GM23338 (cell line): ENCODE measurements around the gene SHB.

Experiments
- EZH2 ChIP-seq: fragments of 200-600 bp; sonication (generic); IDR thresholded peaks from one replicate; pipeline ENCODE4 v1.8.0; 2017; ENCODE audit warnings: antibody characterized with exemption, mild to moderate bottlenecking, low read depth; ENCODE audit not compliant: unreplicated experiment
- EZH2phosphoT487 ChIP-seq: fragments of 200-600 bp; sonication (generic); IDR thresholded peaks from one replicate; pipeline ENCODE4 v1.8.1; 2018; ENCODE audit warnings: antibody characterized with exemption; ENCODE audit not compliant: unreplicated experiment
- NANOG ChIP-seq: IDR thresholded peaks from 2 replicates; pipeline ENCODE4 v1.6.1; 2016; ENCODE audit warnings: antibody characterized with exemption, borderline replicate concordance
- POLR2AphosphoS5 ChIP-seq: IDR thresholded peaks from 2 replicates; pipeline ENCODE4 v1.6.1; 2016; ENCODE audit warnings: antibody characterized with exemption, low read depth
- ZNF462 ChIP-seq: fragments of 250-450 bp; sonication (Bioruptor Pico); IDR thresholded peaks from 2 replicates; pipeline ENCODE4 v1.5.0; 2020; ENCODE audit warnings: mild to moderate bottlenecking, moderate library complexity
- TF ChIP-seq, protein P1 (sequence below), 2 experiments: fragments of 200-600 bp in 1 of 2; sonication (generic) in 1 of 2; conservative IDR thresholded peaks; 2 replicates each; pipeline versions ENCODE4 v1.5.1 to v1.6.1; 2016 to 2017; ENCODE audit warnings: antibody characterized with exemption in 2 of 2, low read depth in 2 of 2, mild to moderate bottlenecking in 2 of 2, moderate library complexity in 1 of 2
- TF ChIP-seq, protein P2 (sequence below): IDR thresholded peaks from one replicate; pipeline ENCODE4 v1.6.1; 2018; ENCODE audit warnings: antibody characterized with exemption; ENCODE audit not compliant: unreplicated experiment

GRCh38 chr9:37935096-37935495 is 133.9 kb downstream of the SHB start:
- TF ChIP-seq, protein P1, sequence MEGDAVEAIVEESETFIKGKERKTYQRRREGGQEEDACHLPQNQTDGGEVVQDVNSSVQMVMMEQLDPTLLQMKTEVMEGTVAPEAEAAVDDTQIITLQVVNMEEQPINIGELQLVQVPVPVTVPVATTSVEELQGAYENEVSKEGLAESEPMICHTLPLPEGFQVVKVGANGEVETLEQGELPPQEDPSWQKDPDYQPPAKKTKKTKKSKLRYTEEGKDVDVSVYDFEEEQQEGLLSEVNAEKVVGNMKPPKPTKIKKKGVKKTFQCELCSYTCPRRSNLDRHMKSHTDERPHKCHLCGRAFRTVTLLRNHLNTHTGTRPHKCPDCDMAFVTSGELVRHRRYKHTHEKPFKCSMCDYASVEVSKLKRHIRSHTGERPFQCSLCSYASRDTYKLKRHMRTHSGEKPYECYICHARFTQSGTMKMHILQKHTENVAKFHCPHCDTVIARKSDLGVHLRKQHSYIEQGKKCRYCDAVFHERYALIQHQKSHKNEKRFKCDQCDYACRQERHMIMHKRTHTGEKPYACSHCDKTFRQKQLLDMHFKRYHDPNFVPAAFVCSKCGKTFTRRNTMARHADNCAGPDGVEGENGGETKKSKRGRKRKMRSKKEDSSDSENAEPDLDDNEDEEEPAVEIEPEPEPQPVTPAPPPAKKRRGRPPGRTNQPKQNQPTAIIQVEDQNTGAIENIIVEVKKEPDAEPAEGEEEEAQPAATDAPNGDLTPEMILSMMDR (conservative IDR thresholded peaks at IDR 0.05; ENCODE audit: low read depth in 2 of 2), result no peak
- TF ChIP-seq EZH2 (no peak), POLR2AphosphoS5 (no peak), ZNF462 (CRISPR knock-in tag) (no peak), NANOG (no peak), EZH2phosphoT487 (no peak)
- TF ChIP-seq, protein P2, sequence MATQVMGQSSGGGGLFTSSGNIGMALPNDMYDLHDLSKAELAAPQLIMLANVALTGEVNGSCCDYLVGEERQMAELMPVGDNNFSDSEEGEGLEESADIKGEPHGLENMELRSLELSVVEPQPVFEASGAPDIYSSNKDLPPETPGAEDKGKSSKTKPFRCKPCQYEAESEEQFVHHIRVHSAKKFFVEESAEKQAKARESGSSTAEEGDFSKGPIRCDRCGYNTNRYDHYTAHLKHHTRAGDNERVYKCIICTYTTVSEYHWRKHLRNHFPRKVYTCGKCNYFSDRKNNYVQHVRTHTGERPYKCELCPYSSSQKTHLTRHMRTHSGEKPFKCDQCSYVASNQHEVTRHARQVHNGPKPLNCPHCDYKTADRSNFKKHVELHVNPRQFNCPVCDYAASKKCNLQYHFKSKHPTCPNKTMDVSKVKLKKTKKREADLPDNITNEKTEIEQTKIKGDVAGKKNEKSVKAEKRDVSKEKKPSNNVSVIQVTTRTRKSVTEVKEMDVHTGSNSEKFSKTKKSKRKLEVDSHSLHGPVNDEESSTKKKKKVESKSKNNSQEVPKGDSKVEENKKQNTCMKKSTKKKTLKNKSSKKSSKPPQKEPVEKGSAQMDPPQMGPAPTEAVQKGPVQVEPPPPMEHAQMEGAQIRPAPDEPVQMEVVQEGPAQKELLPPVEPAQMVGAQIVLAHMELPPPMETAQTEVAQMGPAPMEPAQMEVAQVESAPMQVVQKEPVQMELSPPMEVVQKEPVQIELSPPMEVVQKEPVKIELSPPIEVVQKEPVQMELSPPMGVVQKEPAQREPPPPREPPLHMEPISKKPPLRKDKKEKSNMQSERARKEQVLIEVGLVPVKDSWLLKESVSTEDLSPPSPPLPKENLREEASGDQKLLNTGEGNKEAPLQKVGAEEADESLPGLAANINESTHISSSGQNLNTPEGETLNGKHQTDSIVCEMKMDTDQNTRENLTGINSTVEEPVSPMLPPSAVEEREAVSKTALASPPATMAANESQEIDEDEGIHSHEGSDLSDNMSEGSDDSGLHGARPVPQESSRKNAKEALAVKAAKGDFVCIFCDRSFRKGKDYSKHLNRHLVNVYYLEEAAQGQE, result no peak
